ENCODE results near the gene TNPO2.

The TNPO2 gene

DNA sequence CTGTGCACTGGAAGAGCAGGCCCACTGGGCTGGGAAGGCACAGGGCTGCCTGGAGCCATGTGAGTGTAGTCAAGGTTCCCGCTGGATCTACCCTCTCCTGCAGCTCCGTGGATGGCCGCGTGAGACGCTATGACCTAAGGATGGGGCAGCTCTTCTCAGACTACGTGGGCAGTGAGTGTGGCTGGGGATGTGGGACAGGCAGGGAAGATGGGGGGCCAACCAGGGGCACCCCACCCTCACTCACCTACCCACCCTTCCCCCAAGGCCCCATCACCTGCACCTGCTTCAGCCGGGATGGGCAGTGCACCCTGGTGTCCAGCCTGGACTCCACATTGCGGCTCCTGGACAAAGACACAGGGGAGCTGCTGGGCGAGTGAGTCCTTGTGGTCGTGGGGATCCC is 51.0 kb downstream of the TNPO2 start:
- no peak for DNase-seq

- no peak for DNase-seq
Observed at GRCh38 chr19:12670159-12670928, 53.4 kb downstream of the TNPO2 start.

- DNase-seq: peak; percentile 67
Observed at GRCh38 chr19:12669270-12670158, 54.2 kb downstream of the TNPO2 start.

DNA sequence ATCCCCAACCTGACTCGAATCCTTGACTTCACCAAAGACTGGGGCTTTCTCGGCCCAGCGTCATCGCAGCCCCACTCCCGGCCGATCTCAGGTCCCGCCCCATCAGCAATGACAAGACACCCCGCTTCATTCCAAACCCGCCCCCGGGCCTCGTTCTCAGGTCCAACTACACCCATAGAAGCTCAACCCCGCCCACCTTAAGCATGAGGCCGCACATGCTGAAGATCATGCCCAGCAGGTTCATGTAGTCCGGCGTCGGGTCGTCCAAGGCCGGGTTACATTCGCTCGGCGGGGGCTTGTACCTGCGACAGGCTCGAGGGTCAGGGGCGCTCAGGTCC is 54.8 kb downstream of the TNPO2 start:
- DNase-seq: peak; percentile 31

- no peak for DNase-seq
Observed at GRCh38 chr19:12668346-12668745, 55.4 kb downstream of the TNPO2 start.

- no peak for DNase-seq
Observed at GRCh38 chr19:12667731-12668302, 55.9 kb downstream of the TNPO2 start.

GRCh38 chr19:12666265-12667048 is 57.3 kb downstream of the TNPO2 start, which contains the start of the genes MAN2B1 and WDR83:
MAN2B1 (minus strand) TSS chr19:12666742; CDS start chr19:12666701, 41 bp downstream.
WDR83 (plus strand) TSS chr19:12666807; CDS start chr19:12669791, 2,984 bp downstream.
- peak; percentile 69 for DNase-seq

GRCh38 chr19:12665671-12666264 is 58.0 kb downstream of the TNPO2 start:
- no peak for DNase-seq

DNA sequence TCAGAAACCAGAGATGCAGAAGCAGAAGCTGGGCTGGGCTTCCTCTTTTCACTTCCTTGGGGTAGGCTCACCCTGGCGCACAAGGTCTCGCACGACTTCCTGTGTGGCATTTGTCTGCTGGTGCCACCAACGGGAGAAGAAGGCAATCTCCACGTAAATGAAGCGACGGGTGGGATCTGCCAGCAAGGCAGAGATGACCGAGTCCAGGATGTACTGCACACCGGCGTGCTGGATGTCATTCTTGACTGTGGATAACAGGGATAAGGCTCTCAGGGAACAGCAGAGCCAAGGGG is 58.5 kb downstream of the TNPO2 start:
- peak; percentile 46 for DNase-seq

- DNase-seq: no peak
Observed at GRCh38 chr19:12664406-12665280, 59.1 kb downstream of the TNPO2 start.

DNA sequence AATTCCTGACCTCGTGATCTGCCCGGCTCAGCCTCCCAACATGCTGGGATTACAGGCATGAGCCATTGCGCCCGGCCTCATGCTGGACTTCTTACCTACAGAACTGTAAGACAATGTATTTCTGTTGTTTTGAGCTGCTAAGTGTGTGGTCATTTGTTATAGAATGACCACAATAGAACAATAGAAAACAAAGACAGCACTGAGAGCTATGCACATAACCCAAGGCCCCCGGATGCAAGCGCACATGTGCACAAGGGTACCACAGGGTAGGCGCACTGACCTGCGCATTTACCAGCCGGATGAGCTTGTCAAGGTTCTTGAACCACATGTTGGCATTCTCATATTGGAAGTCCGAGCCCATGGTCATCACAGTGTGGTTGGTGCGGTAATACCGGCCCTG is 62.8 kb downstream of the TNPO2 start:
- no peak for DNase-seq

GRCh38 chr19:12657966-12658365 is 65.8 kb downstream of the TNPO2 start:
- DNase-seq: no peak

- DNase-seq: no peak
Observed at GRCh38 chr19:12656899-12657571, 66.7 kb downstream of the TNPO2 start.

DNA sequence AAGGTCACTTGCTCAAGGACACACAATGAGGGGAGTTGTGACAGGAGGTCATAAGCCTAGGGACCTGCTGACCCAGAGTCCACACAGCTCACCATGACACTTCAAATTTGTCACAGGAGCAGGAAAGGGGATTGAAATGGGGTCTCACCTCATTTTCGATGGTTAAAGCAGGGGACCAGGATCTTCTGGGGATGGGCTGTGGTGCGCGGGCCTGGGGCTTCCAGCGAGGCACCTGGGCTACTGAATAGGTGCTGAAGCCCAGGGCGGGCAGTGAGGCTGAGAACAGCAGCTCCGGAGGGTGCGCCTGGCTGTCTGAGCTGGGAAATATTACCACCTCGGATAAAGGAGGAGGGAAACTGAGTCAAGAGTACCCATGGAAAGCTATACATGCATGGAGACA is 68.2 kb downstream of the TNPO2 start:
- no peak for DNase-seq

GRCh38 chr19:12652219-12652618 is 71.5 kb downstream of the TNPO2 start:
- no peak for DNase-seq

GRCh38 chr19:12649941-12650340 is 73.8 kb downstream of the TNPO2 start:
- no peak for DNase-seq
